Progenitor cell of endocrine pancreas (in vitro differentiated cells): ENCODE results near the gene DNAAF5. TPM values are rescaled to one million over a fixed set of nuclear protein-coding genes. Genes with fewer than 3 reads are reported as not detected.

Source experiments
- DNase-seq: peaks from one replicate; pipeline ENCODE4 v3.0.0; 2021; ENCODE audit warnings: low spot score; ENCODE audit not compliant: unreplicated experiment
- H3K27ac Mint-ChIP-seq: 2 replicates; pipeline ENCODE4 v1.8.0; 2021; ENCODE audit warnings: mild to moderate bottlenecking, moderate library complexity, mixed read lengths
- H3K27me3 Mint-ChIP-seq: 2 replicates; pipeline ENCODE4 v1.8.0; 2021; ENCODE audit warnings: mixed read lengths
- H3K36me3 Mint-ChIP-seq: 2 replicates; pipeline ENCODE4 v1.8.0; 2022; ENCODE audit warnings: mixed read lengths; ENCODE audit not compliant: insufficient read depth
- H3K4me1 Mint-ChIP-seq: 2 replicates; pipeline ENCODE4 v1.8.0; 2021; ENCODE audit warnings: low read depth, mixed read lengths
- H3K4me3 Mint-ChIP-seq: 2 replicates; pipeline ENCODE4 v1.8.0; 2021; ENCODE audit warnings: low read depth, mild to moderate bottlenecking, moderate library complexity, mixed read lengths
- H3K9me3 Mint-ChIP-seq: 2 replicates; pipeline ENCODE4 v1.8.0; 2021; ENCODE audit warnings: low read depth, mixed read lengths
- CTCF ChIP-seq: fragments of 200-600 bp; sonication (generic); IDR thresholded peaks from one replicate; pipeline ENCODE4 v1.5.0; 2021; ENCODE audit warnings: antibody characterized with exemption, mild to moderate bottlenecking; ENCODE audit not compliant: unreplicated experiment
- total RNA-seq: library from RNA; stranded (reverse); gene quantifications from 2 replicates; pipeline ENCODE4 v1.2.1, GENCODE V29; 2021

Gene DNAAF5
- total RNA-seq, 1 donor from 2014 or later = 51.0 TPM

GRCh38 chr7:761101-761500 lies 34.6 kb downstream of the DNAAF5 start:
- Mint-ChIP-seq H3K27ac (no peak overlapping the region), H3K36me3 (peaks cover 8% of the 10 kb centered on the region), H3K4me3 (no peak overlapping the region), H3K9me3 (no peaks in the 10 kb centered on the region), H3K4me1 (no peaks in the 10 kb centered on the region), H3K27me3 (no peaks in the 10 kb centered on the region)
- TF ChIP-seq CTCF = no peak
- DNase-seq = no peak

DNA sequence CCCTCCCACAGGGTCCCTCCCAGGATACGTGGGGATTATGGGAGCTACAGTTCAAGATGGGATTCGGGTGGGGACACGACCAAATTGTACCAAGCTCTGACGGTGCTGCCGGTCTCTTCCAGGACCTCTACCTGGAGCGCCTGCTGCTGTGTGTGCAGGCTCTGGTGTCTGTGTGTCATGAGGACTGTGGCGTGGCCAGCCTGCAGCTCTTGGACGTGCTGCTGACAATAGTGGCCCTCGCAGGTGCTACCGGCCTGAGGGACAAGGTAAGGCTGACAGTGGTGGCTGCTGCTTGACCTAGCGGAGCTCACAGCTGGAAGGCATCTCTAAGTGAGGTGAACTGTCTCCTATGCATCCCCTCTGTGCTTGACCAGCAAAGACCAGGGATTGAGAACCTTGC lies 35.1 kb downstream of the DNAAF5 start:
- Mint-ChIP-seq H3K27ac (no peak overlapping the region), H3K4me3 (no peak overlapping the region), H3K36me3 (peaks cover 11% of the 10 kb centered on the region), H3K4me1 (no peaks in the 10 kb centered on the region), H3K9me3 (no peaks in the 10 kb centered on the region), H3K27me3 (no peaks in the 10 kb centered on the region)
- TF ChIP-seq CTCF = no peak
- DNase-seq = no peak

DNA sequence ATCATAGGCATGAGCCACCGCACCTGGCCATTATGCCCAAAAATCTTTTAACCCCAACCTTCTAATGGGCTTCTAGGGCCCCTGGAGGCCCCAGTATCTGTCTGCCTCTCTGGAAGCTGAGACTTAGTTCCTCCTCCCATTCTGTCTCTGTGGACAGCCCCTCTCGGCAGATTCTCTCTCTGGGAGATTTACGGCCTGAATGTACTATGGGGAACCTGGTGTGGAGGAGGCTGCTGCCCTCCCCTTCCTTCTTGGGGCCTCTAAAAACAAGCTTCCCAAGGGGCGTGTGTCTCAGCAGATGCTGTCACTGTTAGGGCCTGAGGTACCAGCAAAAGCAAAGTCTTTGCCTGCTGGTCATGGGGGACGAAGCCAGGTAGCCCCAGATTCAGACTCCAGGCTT lies 36.4 kb downstream of the DNAAF5 start:
- peaks cover 2% of the 10 kb centered on the region for H3K4me1 Mint-ChIP-seq
- H3K27ac Mint-ChIP-seq = no peak overlapping the region
- H3K36me3 Mint-ChIP-seq = peaks cover 15% of the 10 kb centered on the region
- no peaks in the 10 kb centered on the region for H3K27me3 Mint-ChIP-seq
- H3K4me3 Mint-ChIP-seq = no peak overlapping the region
- TF ChIP-seq CTCF = no peak
- H3K9me3 Mint-ChIP-seq = no peaks in the 10 kb centered on the region
- no peak for DNase-seq

- Mint-ChIP-seq H3K27ac (no peak overlapping the region), H3K9me3 (no peaks in the 10 kb centered on the region)
Measured at GRCh38 chr7:763762-764161, 37.3 kb downstream of the DNAAF5 start.

GRCh38 chr7:765383-765782 lies 38.9 kb downstream of the DNAAF5 start:
- Mint-ChIP-seq H3K36me3 (peaks cover 17% of the 10 kb centered on the region), H3K27ac (no peak overlapping the region), H3K4me1 (peaks cover 2% of the 10 kb centered on the region), H3K4me3 (no peak overlapping the region), H3K27me3 (no peaks in the 10 kb centered on the region), H3K9me3 (no peaks in the 10 kb centered on the region)
- DNase-seq = no peak
- no peak for TF ChIP-seq CTCF

More at GRCh38 chr7:763762-764161, 37.3 kb downstream of the DNAAF5 start:
- Mint-ChIP-seq H3K4me1 (peaks cover 2% of the 10 kb centered on the region), H3K27me3 (no peaks in the 10 kb centered on the region), H3K36me3 (peaks cover 17% of the 10 kb centered on the region), H3K4me3 (no peak overlapping the region)
- TF ChIP-seq CTCF = no peak
- no peak for DNase-seq
